ENCODE data around the gene APPL2. TPM values are rescaled to one million over a fixed set of nuclear protein-coding genes. Genes with fewer than 3 reads are reported as not detected.

The APPL2 gene
- polyA plus RNA-seq, 1 donor from 2014 or later: 47.0 TPM

DNA sequence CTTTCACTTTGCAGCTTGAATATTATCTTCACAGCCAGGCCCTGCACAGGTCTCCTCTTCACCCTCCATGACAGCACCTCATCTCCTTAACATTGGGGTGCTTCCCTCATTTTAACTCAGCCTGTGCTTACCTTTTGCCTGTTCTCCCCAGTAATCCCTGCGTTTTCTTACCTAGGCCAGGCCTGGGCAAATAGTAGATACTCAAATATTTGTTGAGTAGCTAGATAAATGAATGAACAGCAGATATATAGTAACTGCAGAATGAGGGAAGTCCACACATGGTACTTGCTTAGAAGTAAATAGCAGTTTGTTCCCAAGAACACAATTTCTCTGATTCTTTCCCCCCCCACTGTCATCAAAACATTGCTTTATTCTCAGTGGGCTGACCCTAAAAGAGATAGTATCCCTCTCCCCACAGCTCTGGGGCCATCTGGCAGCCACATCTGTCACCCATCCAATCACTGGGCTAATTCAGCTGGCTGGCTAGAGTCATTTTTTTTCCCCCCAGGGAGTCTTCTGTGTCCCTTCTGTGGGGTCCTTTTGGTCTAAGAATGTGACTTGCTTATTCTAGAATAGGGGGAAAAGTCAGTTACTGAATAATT, 43.2 kb downstream of the APPL2 start:
- Histone ChIP-seq H3K9ac (ENCODE audit: low read length) (no peak overlapping the region), H3K36me3 (ENCODE audit: insufficient read depth, low read length) (peaks cover 15% of the 10 kb centered on the region), H3F3A (ENCODE audit: insufficient read depth, low read length, poor library complexity, severe bottlenecking) (no peaks in the 10 kb centered on the region), H4K20me1 (ENCODE audit: insufficient read depth) (no peaks in the 10 kb centered on the region), H3K9me3 (ENCODE audit: low read length) (no peaks in the 10 kb centered on the region), H2AFZ (ENCODE audit: low read depth, low read length) (no peak overlapping the region), H3K79me2 (replicated peaks; ENCODE audit: insufficient read depth, low read length) (no peaks in the 10 kb centered on the region), H3K4me3 (ENCODE audit: low read length) (no peak overlapping the region), H3K9me2 (ENCODE audit: insufficient read depth, low read length) (no peaks in the 10 kb centered on the region), H3K4me2 (ENCODE audit: low read length) (no peak overlapping the region), H3K27me3 (ENCODE audit: insufficient read depth, low read depth, low read length) (no peaks in the 10 kb centered on the region), H3K27ac (ENCODE audit: low read length) (no peak overlapping the region)
- TF ChIP-seq POLR2AphosphoS5 (IDR thresholded peaks at IDR 0.05) (no peak), EZH2 (IDR thresholded peaks at IDR 0.05; ENCODE audit: borderline replicate concordance, insufficient read depth, low read length, poor library complexity, severe bottlenecking) (no peak), MXI1 (conservative IDR thresholded peaks at IDR 0.05; ENCODE audit: poor library complexity, severe bottlenecking) (no peak), EP300 (conservative IDR thresholded peaks at IDR 0.05; ENCODE audit: poor library complexity, severe bottlenecking) (no peak), CTCF (IDR thresholded peaks at IDR 0.05; ENCODE audit: poor library complexity, severe bottlenecking) (no peak), SMC3 (conservative IDR thresholded peaks at IDR 0.05; ENCODE audit: poor library complexity) (no peak), RAD21 (conservative IDR thresholded peaks at IDR 0.05) (no peak), TAF1 (IDR thresholded peaks at IDR 0.05; ENCODE audit: low read depth) (no peak)
- TF ChIP-seq, protein P1, sequence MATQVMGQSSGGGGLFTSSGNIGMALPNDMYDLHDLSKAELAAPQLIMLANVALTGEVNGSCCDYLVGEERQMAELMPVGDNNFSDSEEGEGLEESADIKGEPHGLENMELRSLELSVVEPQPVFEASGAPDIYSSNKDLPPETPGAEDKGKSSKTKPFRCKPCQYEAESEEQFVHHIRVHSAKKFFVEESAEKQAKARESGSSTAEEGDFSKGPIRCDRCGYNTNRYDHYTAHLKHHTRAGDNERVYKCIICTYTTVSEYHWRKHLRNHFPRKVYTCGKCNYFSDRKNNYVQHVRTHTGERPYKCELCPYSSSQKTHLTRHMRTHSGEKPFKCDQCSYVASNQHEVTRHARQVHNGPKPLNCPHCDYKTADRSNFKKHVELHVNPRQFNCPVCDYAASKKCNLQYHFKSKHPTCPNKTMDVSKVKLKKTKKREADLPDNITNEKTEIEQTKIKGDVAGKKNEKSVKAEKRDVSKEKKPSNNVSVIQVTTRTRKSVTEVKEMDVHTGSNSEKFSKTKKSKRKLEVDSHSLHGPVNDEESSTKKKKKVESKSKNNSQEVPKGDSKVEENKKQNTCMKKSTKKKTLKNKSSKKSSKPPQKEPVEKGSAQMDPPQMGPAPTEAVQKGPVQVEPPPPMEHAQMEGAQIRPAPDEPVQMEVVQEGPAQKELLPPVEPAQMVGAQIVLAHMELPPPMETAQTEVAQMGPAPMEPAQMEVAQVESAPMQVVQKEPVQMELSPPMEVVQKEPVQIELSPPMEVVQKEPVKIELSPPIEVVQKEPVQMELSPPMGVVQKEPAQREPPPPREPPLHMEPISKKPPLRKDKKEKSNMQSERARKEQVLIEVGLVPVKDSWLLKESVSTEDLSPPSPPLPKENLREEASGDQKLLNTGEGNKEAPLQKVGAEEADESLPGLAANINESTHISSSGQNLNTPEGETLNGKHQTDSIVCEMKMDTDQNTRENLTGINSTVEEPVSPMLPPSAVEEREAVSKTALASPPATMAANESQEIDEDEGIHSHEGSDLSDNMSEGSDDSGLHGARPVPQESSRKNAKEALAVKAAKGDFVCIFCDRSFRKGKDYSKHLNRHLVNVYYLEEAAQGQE (IDR thresholded peaks at IDR 0.05; ENCODE audit: borderline replicate concordance): no peak

DNA sequence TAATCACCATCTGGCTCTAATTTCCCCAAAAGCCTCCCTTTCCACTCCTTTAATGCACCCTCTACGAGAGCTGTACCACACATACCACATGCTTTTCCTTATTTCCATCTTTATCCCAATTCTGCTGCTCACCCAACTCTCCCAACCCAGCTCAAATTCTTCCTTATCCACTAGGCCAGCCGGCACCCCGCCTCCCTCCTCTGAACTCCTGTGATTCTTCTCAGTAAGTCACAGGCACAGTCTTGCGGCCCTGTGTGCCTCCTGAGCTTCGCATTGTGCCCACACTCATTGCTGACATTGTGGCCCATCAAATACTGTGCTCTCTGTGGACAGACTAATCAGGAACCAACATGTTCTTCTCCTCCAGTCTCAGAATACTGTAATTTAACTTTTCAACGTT, 45.4 kb downstream of the APPL2 start:
- no peaks in the 10 kb centered on the region for H3K9me2 ChIP-seq (ENCODE audit: insufficient read depth, low read length)
- H3K9ac ChIP-seq (ENCODE audit: low read length): no peak overlapping the region
- no peak overlapping the region for H3K4me3 ChIP-seq (ENCODE audit: low read length)
- no peak overlapping the region for H2AFZ ChIP-seq (ENCODE audit: low read depth, low read length)
- H3K9me3 ChIP-seq (ENCODE audit: low read length): no peaks in the 10 kb centered on the region
- no peaks in the 10 kb centered on the region for H3K79me2 ChIP-seq (replicated peaks; ENCODE audit: insufficient read depth, low read length)
- H3K4me2 ChIP-seq (ENCODE audit: low read length): no peak overlapping the region
- TF ChIP-seq RAD21 (conservative IDR thresholded peaks at IDR 0.05) (no peak), EP300 (conservative IDR thresholded peaks at IDR 0.05; ENCODE audit: poor library complexity, severe bottlenecking) (no peak), POLR2AphosphoS5 (IDR thresholded peaks at IDR 0.05) (no peak), TAF1 (IDR thresholded peaks at IDR 0.05; ENCODE audit: low read depth) (no peak), EZH2 (IDR thresholded peaks at IDR 0.05; ENCODE audit: borderline replicate concordance, insufficient read depth, low read length, poor library complexity, severe bottlenecking) (no peak), MXI1 (conservative IDR thresholded peaks at IDR 0.05; ENCODE audit: poor library complexity, severe bottlenecking) (no peak), CTCF (IDR thresholded peaks at IDR 0.05; ENCODE audit: poor library complexity, severe bottlenecking) (no peak), SMC3 (conservative IDR thresholded peaks at IDR 0.05; ENCODE audit: poor library complexity) (no peak)
- TF ChIP-seq, protein P1 (IDR thresholded peaks at IDR 0.05; ENCODE audit: borderline replicate concordance): no peak
- no peaks in the 10 kb centered on the region for H3F3A ChIP-seq (ENCODE audit: insufficient read depth, low read length, poor library complexity, severe bottlenecking)
- H4K20me1 ChIP-seq (ENCODE audit: insufficient read depth): no peaks in the 10 kb centered on the region
- no peaks in the 10 kb centered on the region for H3K27me3 ChIP-seq (ENCODE audit: insufficient read depth, low read depth, low read length)
- no peak overlapping the region for H3K27ac ChIP-seq (ENCODE audit: low read length)
- H3K36me3 ChIP-seq (ENCODE audit: insufficient read depth, low read length): peaks cover 20% of the 10 kb centered on the region
